Measurements from ENCODE around the gene IL17REL. TPM values are rescaled to one million over a fixed set of nuclear protein-coding genes. Genes with fewer than 3 reads are reported as not detected.
A peak's percentile ranks its signal among the peaks of the same experiment; 100 is the strongest.

The IL17REL gene
- total RNA-seq, 1 donor from 2014 or later = 0.17 TPM

DNA sequence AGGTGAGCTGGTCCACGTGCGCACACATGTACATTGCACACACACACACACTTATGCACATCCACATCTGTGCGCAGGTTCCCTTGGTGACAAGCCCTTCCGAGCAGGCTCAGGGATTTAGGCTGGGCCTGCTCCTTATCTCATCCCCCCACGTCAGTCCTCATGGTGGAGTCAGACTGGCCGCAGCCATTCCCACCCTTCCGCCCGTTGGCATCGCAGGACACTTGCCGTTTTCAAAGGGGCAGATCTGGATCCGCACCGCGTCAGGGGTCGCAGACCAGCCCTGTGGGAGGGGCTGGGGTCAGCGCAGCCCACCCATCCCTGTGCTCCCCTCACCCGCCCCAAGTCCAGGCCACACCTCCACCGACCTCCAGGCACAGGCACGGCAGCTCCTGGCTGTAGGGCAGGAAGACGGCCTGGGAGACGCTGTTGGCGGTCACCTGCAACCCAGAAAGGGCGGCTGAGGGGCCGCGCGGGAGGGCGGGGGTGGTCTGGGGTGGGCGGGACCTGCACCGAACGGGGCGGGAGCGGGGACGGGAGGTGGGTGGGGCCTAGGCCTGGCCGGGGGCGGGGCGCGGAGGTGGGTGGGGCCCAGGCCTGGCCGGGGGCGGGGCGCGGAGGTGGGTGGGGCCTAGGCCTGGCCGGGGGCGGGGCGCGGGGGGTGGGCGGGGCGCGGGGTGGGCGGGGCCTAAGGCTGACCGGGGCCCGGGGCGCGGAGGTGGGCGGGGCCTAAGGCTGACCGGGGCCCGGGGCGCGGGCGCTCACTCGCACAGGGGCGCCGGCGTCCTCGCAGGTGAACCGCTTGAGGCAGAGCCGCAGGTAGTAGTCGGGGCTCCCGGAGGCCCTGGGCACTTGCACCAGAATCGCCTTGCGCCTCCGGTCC is 13.3 kb downstream of the IL17REL start:
- peaks cover 16% of the 10 kb centered on the region for H3K4me1 Mint-ChIP-seq (ENCODE audit: low read depth)
- H3K27me3 Mint-ChIP-seq (ENCODE audit: low read depth) = peaks cover 4% of the 10 kb centered on the region
- H3K4me3 Mint-ChIP-seq (ENCODE audit: unreplicated experiment) = peak overlapping the region; percentile 19

DNA sequence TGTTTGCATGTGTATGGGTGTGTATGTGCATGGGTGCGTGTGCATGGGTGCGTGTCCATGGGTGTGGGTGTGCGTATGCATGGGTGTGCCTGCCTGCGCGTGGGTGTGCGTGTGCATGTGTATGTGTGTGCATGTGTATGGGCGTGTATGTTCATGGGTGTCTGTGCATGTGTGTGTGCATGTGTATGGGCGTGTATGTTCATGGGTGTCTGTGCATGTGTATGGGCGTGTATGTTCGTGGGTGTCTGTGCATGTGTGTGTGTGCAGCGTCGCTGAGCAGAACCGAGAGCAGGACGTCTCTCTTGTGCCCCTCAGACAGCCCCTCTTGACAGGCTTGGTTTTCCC is 13.9 kb downstream of the IL17REL start:
- Mint-ChIP-seq H3K4me3 (ENCODE audit: unreplicated experiment) (no peak overlapping the region), H3K4me1 (ENCODE audit: low read depth) (peaks cover 16% of the 10 kb centered on the region), H3K36me3 (ENCODE audit: low read depth) (no peaks in the 10 kb centered on the region), H3K27me3 (ENCODE audit: low read depth) (peaks cover 3% of the 10 kb centered on the region), H3K27ac (ENCODE audit: unreplicated experiment) (no peak overlapping the region), H3K9me3 (ENCODE audit: low read depth) (no peaks in the 10 kb centered on the region)
- TF ChIP-seq, protein P1, sequence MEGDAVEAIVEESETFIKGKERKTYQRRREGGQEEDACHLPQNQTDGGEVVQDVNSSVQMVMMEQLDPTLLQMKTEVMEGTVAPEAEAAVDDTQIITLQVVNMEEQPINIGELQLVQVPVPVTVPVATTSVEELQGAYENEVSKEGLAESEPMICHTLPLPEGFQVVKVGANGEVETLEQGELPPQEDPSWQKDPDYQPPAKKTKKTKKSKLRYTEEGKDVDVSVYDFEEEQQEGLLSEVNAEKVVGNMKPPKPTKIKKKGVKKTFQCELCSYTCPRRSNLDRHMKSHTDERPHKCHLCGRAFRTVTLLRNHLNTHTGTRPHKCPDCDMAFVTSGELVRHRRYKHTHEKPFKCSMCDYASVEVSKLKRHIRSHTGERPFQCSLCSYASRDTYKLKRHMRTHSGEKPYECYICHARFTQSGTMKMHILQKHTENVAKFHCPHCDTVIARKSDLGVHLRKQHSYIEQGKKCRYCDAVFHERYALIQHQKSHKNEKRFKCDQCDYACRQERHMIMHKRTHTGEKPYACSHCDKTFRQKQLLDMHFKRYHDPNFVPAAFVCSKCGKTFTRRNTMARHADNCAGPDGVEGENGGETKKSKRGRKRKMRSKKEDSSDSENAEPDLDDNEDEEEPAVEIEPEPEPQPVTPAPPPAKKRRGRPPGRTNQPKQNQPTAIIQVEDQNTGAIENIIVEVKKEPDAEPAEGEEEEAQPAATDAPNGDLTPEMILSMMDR (IDR thresholded peaks at IDR 0.05) = no peak
- DNase-seq (ENCODE audit: low spot score) = peak; percentile 53

More for the DNA sequence above, 13.3 kb downstream of the IL17REL start:
- TF ChIP-seq, protein P1 (IDR thresholded peaks at IDR 0.05) = no peak
- no peaks in the 10 kb centered on the region for H3K36me3 Mint-ChIP-seq (ENCODE audit: low read depth)
- no peaks in the 10 kb centered on the region for H3K9me3 Mint-ChIP-seq (ENCODE audit: low read depth)
- DNase-seq (ENCODE audit: low spot score) = peak; percentile 86
- H3K27ac Mint-ChIP-seq (ENCODE audit: unreplicated experiment) = no peak overlapping the region

DNA sequence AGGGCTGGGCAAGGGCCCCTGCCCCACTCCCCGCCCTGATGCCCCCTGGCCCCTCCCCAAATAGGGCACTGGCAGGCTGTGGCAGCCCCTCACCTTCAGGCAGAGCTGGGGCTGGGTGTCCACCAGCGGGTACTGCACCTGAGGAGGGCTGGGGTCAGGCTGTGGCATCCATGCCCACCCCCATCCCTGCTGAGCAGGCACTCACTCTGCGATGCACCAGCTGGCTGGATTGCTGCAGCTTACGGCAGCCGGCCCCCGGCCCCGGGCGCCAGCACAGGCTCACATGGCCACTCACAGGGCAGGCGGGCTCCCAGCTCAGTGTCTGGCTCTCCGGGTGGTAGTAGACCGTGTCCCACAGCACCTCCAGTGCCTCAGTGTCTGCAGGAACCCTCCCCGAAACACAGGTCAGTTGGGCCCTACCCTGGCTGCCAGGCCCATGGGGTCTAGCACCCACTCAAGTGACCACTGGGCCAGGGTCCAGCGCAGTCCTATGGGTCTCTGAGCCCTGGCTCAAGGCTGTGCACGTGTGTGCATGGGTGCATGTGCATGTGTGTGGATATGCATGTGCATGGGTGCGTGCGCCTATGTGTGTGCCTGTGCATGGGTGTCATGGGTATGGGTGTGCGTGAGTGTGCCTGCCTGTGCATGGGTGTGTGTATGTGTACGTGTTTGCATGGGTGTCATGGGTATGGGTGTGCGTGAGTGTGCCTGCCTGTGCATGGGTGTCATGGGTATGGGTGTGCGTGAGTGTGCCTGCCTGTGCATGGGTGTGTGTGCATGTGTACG is 14.4 kb downstream of the IL17REL start:
- TF ChIP-seq, protein P1 (IDR thresholded peaks at IDR 0.05) = no peak
- Mint-ChIP-seq H3K4me1 (ENCODE audit: low read depth) (peaks cover 16% of the 10 kb centered on the region), H3K9me3 (ENCODE audit: low read depth) (no peaks in the 10 kb centered on the region), H3K27me3 (ENCODE audit: low read depth) (peaks cover 2% of the 10 kb centered on the region), H3K27ac (ENCODE audit: unreplicated experiment) (no peak overlapping the region), H3K4me3 (ENCODE audit: unreplicated experiment) (no peak overlapping the region), H3K36me3 (ENCODE audit: low read depth) (no peaks in the 10 kb centered on the region)
- DNase-seq (ENCODE audit: low spot score) = peak; percentile 84

DNA sequence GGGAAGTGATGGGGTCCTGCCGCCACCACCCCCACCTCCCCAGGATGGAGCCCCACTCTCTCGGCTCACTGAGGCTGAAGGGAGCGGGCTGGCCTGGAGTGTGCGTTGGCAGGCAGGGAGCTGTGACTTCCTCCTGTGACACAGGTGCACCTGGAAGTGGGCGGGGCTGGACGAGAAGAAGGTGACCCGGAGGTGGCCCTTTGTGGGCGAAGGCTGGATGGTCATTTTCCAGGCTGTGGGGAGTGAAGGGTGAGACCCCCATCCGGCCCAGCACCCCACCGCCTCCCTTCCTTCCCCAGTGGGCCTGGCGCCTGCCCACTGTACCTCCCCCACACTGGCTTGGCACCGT is 15.3 kb downstream of the IL17REL start:
- TF ChIP-seq, protein P1 (IDR thresholded peaks at IDR 0.05) = no peak
- no peak overlapping the region for H3K27ac Mint-ChIP-seq (ENCODE audit: unreplicated experiment)
- no peaks in the 10 kb centered on the region for H3K36me3 Mint-ChIP-seq (ENCODE audit: low read depth)
- no peak overlapping the region for H3K4me3 Mint-ChIP-seq (ENCODE audit: unreplicated experiment)
- H3K27me3 Mint-ChIP-seq (ENCODE audit: low read depth) = no peaks in the 10 kb centered on the region
- DNase-seq (ENCODE audit: low spot score) = peak; percentile 77
- H3K4me1 Mint-ChIP-seq (ENCODE audit: low read depth) = peaks cover 9% of the 10 kb centered on the region
- H3K9me3 Mint-ChIP-seq (ENCODE audit: low read depth) = no peaks in the 10 kb centered on the region

DNA sequence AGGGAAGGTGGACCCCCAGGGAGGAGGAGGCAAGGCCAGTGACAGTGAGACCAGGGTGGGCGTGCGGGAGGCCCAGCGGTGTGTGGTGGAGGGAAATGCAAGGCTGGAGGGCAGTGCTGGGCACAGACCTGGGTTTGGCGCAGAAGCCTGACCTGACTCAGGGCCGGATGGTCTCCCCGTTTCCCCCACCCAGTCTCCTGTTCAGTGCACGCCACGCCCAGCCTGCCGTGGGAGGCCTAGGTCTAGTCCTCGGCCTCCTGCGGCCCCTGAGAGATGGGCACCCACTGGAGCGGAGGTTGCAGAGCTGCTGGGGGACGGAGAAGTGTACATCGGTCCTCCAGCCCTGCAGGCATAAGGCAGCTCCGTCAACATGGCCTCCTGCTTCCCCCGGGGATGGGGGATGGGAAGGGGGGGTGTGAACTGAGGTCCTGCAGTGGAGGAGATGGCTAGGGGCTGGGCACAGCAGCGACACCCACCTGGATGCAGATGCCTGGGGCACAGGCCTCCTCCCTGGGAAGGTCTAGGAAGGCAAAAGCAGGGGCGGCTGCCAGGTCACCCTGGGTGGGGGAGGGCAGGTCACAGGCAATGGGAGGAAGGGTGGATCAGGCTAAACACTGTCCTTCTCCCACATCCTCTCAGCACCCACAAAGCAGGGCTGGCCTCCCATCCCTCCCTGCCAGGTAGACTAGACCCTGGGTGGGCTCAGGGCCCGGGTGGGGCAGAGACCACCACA is 15.9 kb downstream of the IL17REL start:
- no peaks in the 10 kb centered on the region for H3K27me3 Mint-ChIP-seq (ENCODE audit: low read depth)
- peaks cover 3% of the 10 kb centered on the region for H3K4me1 Mint-ChIP-seq (ENCODE audit: low read depth)
- H3K9me3 Mint-ChIP-seq (ENCODE audit: low read depth) = peaks cover 3% of the 10 kb centered on the region
- peak; percentile 80 for DNase-seq (ENCODE audit: low spot score)
- no peaks in the 10 kb centered on the region for H3K36me3 Mint-ChIP-seq (ENCODE audit: low read depth)
- no peak overlapping the region for H3K4me3 Mint-ChIP-seq (ENCODE audit: unreplicated experiment)
- TF ChIP-seq, protein P1 (IDR thresholded peaks at IDR 0.05) = no peak
- no peak overlapping the region for H3K27ac Mint-ChIP-seq (ENCODE audit: unreplicated experiment)
